Measurements from ENCODE around the gene SSTR5.

- TF ChIP-seq, protein P1, sequence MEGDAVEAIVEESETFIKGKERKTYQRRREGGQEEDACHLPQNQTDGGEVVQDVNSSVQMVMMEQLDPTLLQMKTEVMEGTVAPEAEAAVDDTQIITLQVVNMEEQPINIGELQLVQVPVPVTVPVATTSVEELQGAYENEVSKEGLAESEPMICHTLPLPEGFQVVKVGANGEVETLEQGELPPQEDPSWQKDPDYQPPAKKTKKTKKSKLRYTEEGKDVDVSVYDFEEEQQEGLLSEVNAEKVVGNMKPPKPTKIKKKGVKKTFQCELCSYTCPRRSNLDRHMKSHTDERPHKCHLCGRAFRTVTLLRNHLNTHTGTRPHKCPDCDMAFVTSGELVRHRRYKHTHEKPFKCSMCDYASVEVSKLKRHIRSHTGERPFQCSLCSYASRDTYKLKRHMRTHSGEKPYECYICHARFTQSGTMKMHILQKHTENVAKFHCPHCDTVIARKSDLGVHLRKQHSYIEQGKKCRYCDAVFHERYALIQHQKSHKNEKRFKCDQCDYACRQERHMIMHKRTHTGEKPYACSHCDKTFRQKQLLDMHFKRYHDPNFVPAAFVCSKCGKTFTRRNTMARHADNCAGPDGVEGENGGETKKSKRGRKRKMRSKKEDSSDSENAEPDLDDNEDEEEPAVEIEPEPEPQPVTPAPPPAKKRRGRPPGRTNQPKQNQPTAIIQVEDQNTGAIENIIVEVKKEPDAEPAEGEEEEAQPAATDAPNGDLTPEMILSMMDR (IDR thresholded peaks at IDR 0.05) = no peak
- TF ChIP-seq POLR2A (IDR thresholded peaks at IDR 0.05) = no peak
Observed at GRCh38 chr16:1070864-1071408, 1.6 kb upstream of the SSTR5 start.
